ENCODE measurements around the gene CEP85L.

Gene CEP85L

GRCh38 chr6:118502169-118502568 is 149.2 kb downstream of the CEP85L start:
- FAIRE-seq (no peak), DNase-seq (ENCODE audit: low spot score) (no peak)

- FAIRE-seq (no peak), DNase-seq (ENCODE audit: low spot score) (no peak)
Observed at GRCh38 chr6:118501765-118502164, 149.6 kb downstream of the CEP85L start.

- FAIRE-seq (no peak), DNase-seq (ENCODE audit: low spot score) (no peak)
Observed at GRCh38 chr6:118501099-118501498, 150.3 kb downstream of the CEP85L start.

- DNase-seq (ENCODE audit: low spot score) (no peak), FAIRE-seq (no peak)
Observed at GRCh38 chr6:118500130-118501015, 151.0 kb downstream of the CEP85L start.

- DNase-seq (ENCODE audit: low spot score) (peak; percentile 22), FAIRE-seq (no peak)
Observed at GRCh38 chr6:118495485-118496280, 155.7 kb downstream of the CEP85L start.

GRCh38 chr6:118494091-118494490 is 157.3 kb downstream of the CEP85L start:
- FAIRE-seq = no peak
- DNase-seq (ENCODE audit: low spot score) = no peak

GRCh38 chr6:118489990-118490389 is 161.4 kb downstream of the CEP85L start:
- FAIRE-seq = no peak

GRCh38 chr6:118488631-118489030 is 162.8 kb downstream of the CEP85L start:
- no peak for DNase-seq (ENCODE audit: low spot score)
- no peak for FAIRE-seq

More at GRCh38 chr6:118489990-118490389, 161.4 kb downstream of the CEP85L start:
- no peak for DNase-seq (ENCODE audit: low spot score)

- no peak for FAIRE-seq
Observed at GRCh38 chr6:118485601-118486550, 165.5 kb downstream of the CEP85L start.

GRCh38 chr6:118476551-118476950 is 174.8 kb downstream of the CEP85L start:
- FAIRE-seq = no peak

More at GRCh38 chr6:118485601-118486550, 165.5 kb downstream of the CEP85L start:
- no peak for DNase-seq (ENCODE audit: low spot score)

GRCh38 chr6:118473266-118473665 is 178.1 kb downstream of the CEP85L start:
- DNase-seq (ENCODE audit: low spot score) = no peak
- FAIRE-seq = no peak

More at GRCh38 chr6:118476551-118476950, 174.8 kb downstream of the CEP85L start:
- no peak for DNase-seq (ENCODE audit: low spot score)

- FAIRE-seq = no peak
Observed at GRCh38 chr6:118469468-118469867, 181.9 kb downstream of the CEP85L start.

GRCh38 chr6:118468682-118469465 is 182.5 kb downstream of the CEP85L start:
- DNase-seq (ENCODE audit: low spot score) (peak; percentile 1), FAIRE-seq (no peak)

More at GRCh38 chr6:118469468-118469867, 181.9 kb downstream of the CEP85L start:
- no peak for DNase-seq (ENCODE audit: low spot score)

- no peak for DNase-seq (ENCODE audit: low spot score)
- no peak for FAIRE-seq
Observed at GRCh38 chr6:118467181-118467580, 184.2 kb downstream of the CEP85L start.

- no peak for FAIRE-seq
Observed at GRCh38 chr6:118464620-118465019, 186.8 kb downstream of the CEP85L start.

GRCh38 chr6:118460958-118461470 is 190.4 kb downstream of the CEP85L start:
- DNase-seq (ENCODE audit: low spot score) (no peak), FAIRE-seq (no peak)

More at GRCh38 chr6:118464620-118465019, 186.8 kb downstream of the CEP85L start:
- no peak for DNase-seq (ENCODE audit: low spot score)

- FAIRE-seq (no peak), DNase-seq (ENCODE audit: low spot score) (no peak)
Observed at GRCh38 chr6:118456982-118457381, 194.4 kb downstream of the CEP85L start.

GRCh38 chr6:118451839-118452238 is 199.6 kb downstream of the CEP85L start:
- FAIRE-seq = no peak

GRCh38 chr6:118444796-118445195 is 206.6 kb downstream of the CEP85L start:
- no peak for FAIRE-seq

More at GRCh38 chr6:118451839-118452238, 199.6 kb downstream of the CEP85L start:
- DNase-seq (ENCODE audit: low spot score) = no peak

GRCh38 chr6:118436482-118436881 is 214.9 kb downstream of the CEP85L start:
- DNase-seq (ENCODE audit: low spot score) = no peak
- no peak for FAIRE-seq

More at GRCh38 chr6:118444796-118445195, 206.6 kb downstream of the CEP85L start:
- no peak for DNase-seq (ENCODE audit: low spot score)
